Sigmoid colon (tissue), 7 donors: ENCODE results near the gene RELCH. TPM values are rescaled to one million over a fixed set of nuclear protein-coding genes. Genes with fewer than 3 reads are reported as not detected.

Experiments used
- DNase-seq: peaks from one replicate; pipeline ENCODE4 v3.0.0-alpha.2; 2019
- H3K27ac ChIP-seq, 4 donors: fragments of 200-600 bp; sonication (generic); one replicate each; pipeline ENCODE4 v1.5.1; 2016 to 2019; ENCODE audit warnings: mild to moderate bottlenecking in 1 of 4
- H3K27me3 ChIP-seq, 3 donors: fragments of 200-600 bp; sonication (generic); one replicate each; pipeline ENCODE4 v1.5.1; 2019; ENCODE audit warnings: mild to moderate bottlenecking in 1 of 3
- H3K36me3 ChIP-seq, 4 donors: fragments of 200-600 bp; sonication (generic); one replicate each; pipeline ENCODE4 v1.5.1; 2016 to 2019
- H3K4me1 ChIP-seq, 4 donors: fragments of 200-600 bp; sonication (generic); one replicate each; pipeline ENCODE4 v1.5.1; 2017 to 2019
- H3K4me3 ChIP-seq, 4 donors: fragments of 200-600 bp; sonication (generic); one replicate each; pipeline ENCODE4 v1.5.1; 2017 to 2019; ENCODE audit warnings: mild to moderate bottlenecking in 2 of 4, moderate library complexity in 1 of 4
- H3K9me3 ChIP-seq, 4 donors: fragments of 200-600 bp in 3 of 4; sonication (generic) in 3 of 4; one replicate each; pipeline versions ENCODE4 v1.5.1 to v1.6.1; 2013 to 2019
- EP300 ChIP-seq, 4 donors: sonication (generic); formaldehyde crosslinking; IDR thresholded peaks; one replicate each; pipeline ENCODE4 v1.6.1; 2017; ENCODE audit warnings: antibody characterized with exemption in 4 of 4
- POLR2A ChIP-seq, 2 donors: fragments of 450-650 bp; IDR thresholded peaks; one replicate each; pipeline ENCODE4 v1.6.1; 2016; ENCODE audit warnings: antibody characterized with exemption in 2 of 2, mild to moderate bottlenecking in 2 of 2, moderate library complexity in 2 of 2
- POLR2AphosphoS5 ChIP-seq, 4 donors: sonication (generic); formaldehyde crosslinking; IDR thresholded peaks; one replicate each; pipeline ENCODE4 v1.6.1; 2017; ENCODE audit warnings: antibody characterized with exemption in 4 of 4
- WGBS, 2 donors: extraction: QIAGEN DNeasy Blood & Tissue Kit; methylation state at CpG; one replicate each; pipeline ENCODE4 v1.1.7; 2013; 5-methylcytosine and 5-hydroxymethylcytosine counted together
- intact Hi-C: fragments of 100-400 bp; cut with DNase I; formaldehyde crosslinking; loops from one replicate; pipeline ENCODE4 v1.15.1; 2023
- polyA plus RNA-seq, 3 donors: library from polyadenylated mRNA; stranded (reverse); fragments of 200-250 nt; gene quantifications; one replicate each; pipeline ENCODE4 v1.2.3, GENCODE V29; 2013
- total RNA-seq, 4 donors: library from RNA; depleted of rRNA; stranded (reverse); fragments of >200 nt; gene quantifications; one replicate each; pipeline ENCODE4 v1.1.0, GENCODE V29; 2016
- TF ChIP-seq, protein P1 (sequence below), 4 experiments: fragments of 450-650 bp in 3 of 4; fragments of 200-600 bp in 1 of 4; IDR thresholded peaks; one replicate each; pipeline ENCODE4 v1.5.1; 2016 to 2019; ENCODE audit warnings: antibody characterized with exemption in 4 of 4, mild to moderate bottlenecking in 3 of 4, moderate library complexity in 2 of 4
- donor health status: healthy with polysubstance abuse.
- donor health status: Bipolar disorder and iron deficiency.
- donor health status: healthy.

The RELCH gene
- total and polyA plus RNA-seq, 7 donors: 6.6 to 28.8 (median 19.3) TPM

DNA sequence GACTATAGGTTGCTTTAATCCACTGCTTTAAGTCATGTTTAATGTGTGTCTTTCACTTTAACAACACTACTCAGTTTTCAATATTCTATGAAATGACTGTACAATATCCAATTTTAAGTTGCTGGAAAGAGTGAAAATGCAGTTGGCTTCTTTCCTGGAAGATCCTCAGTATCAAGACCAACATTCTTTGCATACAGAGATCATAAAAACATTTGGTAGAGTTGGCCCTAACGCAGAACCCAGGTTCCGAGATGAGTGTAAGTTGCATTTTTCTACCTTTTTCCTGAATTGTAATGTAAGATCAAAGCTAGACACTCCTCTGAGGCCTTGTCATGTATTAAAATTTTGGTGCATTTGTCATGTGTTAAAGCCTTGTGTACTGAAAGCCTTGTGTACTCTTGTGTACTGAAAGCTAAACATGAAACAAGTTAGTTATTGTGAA is 95.2 kb downstream of the RELCH start:
- Histone ChIP-seq H3K36me3 (peaks cover 0 to 43% (median 4%) of the 10 kb centered on the region in 4 donors), H3K4me3 (no peak overlapping the region), H3K27me3 (no peaks in the 10 kb centered on the region), H3K9me3 (no peaks in the 10 kb centered on the region), H3K27ac (peak overlapping the region in 1 of 4 donors; percentile 27), H3K4me1 (peaks cover 0 to 16% (median 7%) of the 10 kb centered on the region in 4 donors)
- TF ChIP-seq POLR2A (IDR thresholded peaks at IDR 0.05) (no peak), EP300 (IDR thresholded peaks at IDR 0.05) (no peak)
- TF ChIP-seq, protein P1, sequence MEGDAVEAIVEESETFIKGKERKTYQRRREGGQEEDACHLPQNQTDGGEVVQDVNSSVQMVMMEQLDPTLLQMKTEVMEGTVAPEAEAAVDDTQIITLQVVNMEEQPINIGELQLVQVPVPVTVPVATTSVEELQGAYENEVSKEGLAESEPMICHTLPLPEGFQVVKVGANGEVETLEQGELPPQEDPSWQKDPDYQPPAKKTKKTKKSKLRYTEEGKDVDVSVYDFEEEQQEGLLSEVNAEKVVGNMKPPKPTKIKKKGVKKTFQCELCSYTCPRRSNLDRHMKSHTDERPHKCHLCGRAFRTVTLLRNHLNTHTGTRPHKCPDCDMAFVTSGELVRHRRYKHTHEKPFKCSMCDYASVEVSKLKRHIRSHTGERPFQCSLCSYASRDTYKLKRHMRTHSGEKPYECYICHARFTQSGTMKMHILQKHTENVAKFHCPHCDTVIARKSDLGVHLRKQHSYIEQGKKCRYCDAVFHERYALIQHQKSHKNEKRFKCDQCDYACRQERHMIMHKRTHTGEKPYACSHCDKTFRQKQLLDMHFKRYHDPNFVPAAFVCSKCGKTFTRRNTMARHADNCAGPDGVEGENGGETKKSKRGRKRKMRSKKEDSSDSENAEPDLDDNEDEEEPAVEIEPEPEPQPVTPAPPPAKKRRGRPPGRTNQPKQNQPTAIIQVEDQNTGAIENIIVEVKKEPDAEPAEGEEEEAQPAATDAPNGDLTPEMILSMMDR (IDR thresholded peaks at IDR 0.05): no peak
- WGBS, 2 donors: 84 to 93% methylated on average over 2 of the region's 2 CpGs
- intact Hi-C loops: no loop called here
- DNase-seq: no peak

DNA sequence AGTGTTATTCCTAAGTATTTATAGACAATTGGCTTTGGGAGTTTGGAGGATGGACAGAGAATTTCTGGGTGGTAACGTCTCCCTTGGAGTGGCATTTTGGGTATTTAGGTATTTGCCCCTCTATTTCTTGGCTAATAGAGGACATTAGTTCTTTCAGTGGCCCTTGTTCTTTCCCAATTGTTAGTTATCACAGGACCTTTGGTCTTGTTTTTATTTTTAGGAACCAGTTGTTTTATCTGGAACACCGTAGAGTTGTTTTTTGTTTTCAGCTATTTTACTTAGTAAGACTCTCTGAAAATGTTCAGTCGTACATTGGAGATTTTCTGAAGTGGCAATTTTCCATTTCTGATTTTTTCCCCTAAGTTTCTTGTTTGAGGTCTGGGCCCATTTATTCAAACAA is 97.6 kb downstream of the RELCH start:
- peaks cover 0 to 54% (median 4%) of the 10 kb centered on the region in 4 donors for H3K36me3 ChIP-seq
- no peak overlapping the region for H3K4me3 ChIP-seq
- 93 to 96% methylated on average over 3 of the region's 3 CpGs for WGBS, 2 donors
- DNase-seq: no peak
- intact Hi-C loops: no loop called here
- no peak overlapping the region for H3K27ac ChIP-seq
- no peaks in the 10 kb centered on the region for H3K27me3 ChIP-seq
- peaks cover 0 to 16% (median 7%) of the 10 kb centered on the region in 4 donors for H3K4me1 ChIP-seq
- H3K9me3 ChIP-seq: no peaks in the 10 kb centered on the region
- TF ChIP-seq POLR2AphosphoS5 (IDR thresholded peaks at IDR 0.05) (no peak), EP300 (IDR thresholded peaks at IDR 0.05) (no peak), POLR2A (IDR thresholded peaks at IDR 0.05) (no peak)
- TF ChIP-seq, protein P1 (IDR thresholded peaks at IDR 0.05): no peak

DNA sequence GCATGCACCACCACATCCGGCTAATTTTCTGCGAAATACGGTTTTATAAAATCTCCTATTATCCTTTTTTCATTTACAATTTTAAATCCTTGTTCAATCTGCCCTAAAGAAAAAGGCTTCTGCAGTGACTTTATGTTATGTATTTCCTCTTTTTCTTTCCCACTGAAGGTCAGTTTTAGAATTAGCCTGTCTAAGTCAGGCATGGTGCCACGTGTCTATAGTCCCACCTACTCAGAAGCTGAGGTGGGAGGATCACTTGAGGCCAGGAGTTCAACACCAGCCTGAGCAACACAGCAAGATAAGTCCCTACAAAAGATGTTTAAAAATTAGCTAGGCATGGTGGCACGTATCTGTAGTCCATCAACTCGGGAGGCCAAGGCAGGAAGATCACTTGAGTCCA is 98.2 kb downstream of the RELCH start:
- Histone ChIP-seq H3K4me1 (peaks cover 0 to 16% (median 7%) of the 10 kb centered on the region in 4 donors), H3K4me3 (no peak overlapping the region), H3K9me3 (no peaks in the 10 kb centered on the region), H3K27ac (no peak overlapping the region), H3K27me3 (no peaks in the 10 kb centered on the region), H3K36me3 (peaks cover 0 to 49% (median 4%) of the 10 kb centered on the region in 4 donors)
- DNase-seq: no peak
- TF ChIP-seq, protein P1 (IDR thresholded peaks at IDR 0.05): no peak
- TF ChIP-seq POLR2A (IDR thresholded peaks at IDR 0.05) (no peak), EP300 (IDR thresholded peaks at IDR 0.05) (no peak), POLR2AphosphoS5 (IDR thresholded peaks at IDR 0.05) (no peak)
- 85 to 88% methylated on average over 6 of the region's 6 CpGs for WGBS, 2 donors
- intact Hi-C loops: no loop called here

DNA sequence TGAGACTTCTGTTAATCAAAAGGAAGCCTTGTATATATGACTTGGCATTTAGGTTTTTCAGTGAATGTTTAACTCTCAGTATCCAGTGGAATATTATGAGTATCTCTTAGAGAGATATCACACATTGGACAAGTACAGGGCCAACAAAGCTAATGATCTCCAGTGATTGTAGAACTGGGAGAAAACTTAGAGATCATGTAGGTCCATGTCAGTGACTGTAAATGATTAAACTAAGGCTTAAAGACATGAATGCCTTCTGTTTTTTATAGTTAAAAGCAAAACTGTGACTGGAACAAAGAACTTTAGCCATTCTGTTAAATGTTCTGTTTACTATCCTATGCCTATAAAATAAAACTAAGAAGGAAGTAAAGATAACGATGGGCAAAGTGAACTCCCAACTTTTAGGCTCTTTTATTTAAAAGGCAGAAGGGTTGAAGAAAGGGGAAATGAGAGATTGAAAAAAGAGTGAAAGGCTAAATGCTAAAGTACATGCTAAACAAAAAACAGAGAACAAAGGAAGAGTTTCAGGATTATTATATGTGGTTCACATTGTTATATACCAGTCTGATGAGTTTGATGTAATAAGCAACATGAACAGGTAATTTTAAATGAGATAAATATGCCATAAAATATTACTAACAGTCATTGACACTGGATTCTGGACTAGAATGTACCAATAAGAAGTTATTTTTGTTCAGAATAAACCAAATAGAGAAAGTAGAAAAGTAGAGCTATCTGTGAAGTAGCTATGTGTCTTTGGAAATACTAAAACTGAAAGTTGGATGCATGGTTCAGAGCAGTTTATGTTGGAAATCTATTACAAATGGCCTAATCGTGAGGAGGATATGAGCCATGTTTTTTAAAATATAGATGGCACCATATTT is 101.0 kb downstream of the RELCH start:
- Histone ChIP-seq H3K36me3 (peaks cover 0 to 58% (median 2%) of the 10 kb centered on the region in 4 donors), H3K27me3 (no peaks in the 10 kb centered on the region), H3K27ac (no peak overlapping the region), H3K4me1 (peaks cover 0 to 4% (median 0%) of the 10 kb centered on the region in 4 donors), H3K4me3 (no peak overlapping the region), H3K9me3 (no peaks in the 10 kb centered on the region)
- no peak for TF ChIP-seq EP300 (IDR thresholded peaks at IDR 0.05)
- TF ChIP-seq POLR2AphosphoS5 (IDR thresholded peaks at IDR 0.05): no peak
- TF ChIP-seq, protein P1 (IDR thresholded peaks at IDR 0.05): no peak
- no peak for TF ChIP-seq POLR2A (IDR thresholded peaks at IDR 0.05)
- WGBS, 2 donors: 18 to 37% methylated on average over 2 of the region's 2 CpGs
- no peak for DNase-seq
- intact Hi-C loops: no loop called here
